Stimulated activated CD8-positive, alpha-beta memory T cell treated with anti-CD3 and anti-CD28 coated beads, Interleukin-2, amount 100 ng/mL, for 48 hours (primary cell): ENCODE results near the gene FAM81A.
"Not testable (repeated sequence)": the region's sequence is repeated elsewhere in the genome, so short reads cannot be mapped to it uniquely, and the experiment has no call there.

ENCODE experiments used
- DNase-seq, 2 donors: peaks; one replicate each; pipeline ENCODE4 v3.0.0-alpha.2; 2020; ENCODE audit warnings: low read depth in 2 of 2

Gene FAM81A

DNA sequence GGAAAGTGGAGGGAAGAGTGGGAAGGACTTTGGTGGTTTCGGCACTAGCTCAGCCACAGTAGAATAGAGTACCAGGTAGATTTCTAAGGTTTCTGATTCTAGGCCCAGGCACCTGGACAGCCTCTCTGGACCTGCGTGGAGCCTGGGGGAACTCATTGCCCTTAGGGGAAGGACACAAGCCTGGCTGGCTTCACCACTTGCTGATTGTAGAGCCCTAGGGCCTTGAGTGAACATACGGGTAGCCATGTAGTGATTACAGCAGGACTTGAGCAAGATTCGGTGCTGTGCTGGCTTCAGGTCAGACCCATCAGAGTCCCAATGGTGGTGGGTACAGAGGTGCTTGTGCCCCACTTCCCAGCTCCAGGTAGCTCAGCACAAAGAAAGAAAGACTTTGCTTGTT is 47.0 kb downstream of the FAM81A start:
- DNase-seq = no peak

DNA sequence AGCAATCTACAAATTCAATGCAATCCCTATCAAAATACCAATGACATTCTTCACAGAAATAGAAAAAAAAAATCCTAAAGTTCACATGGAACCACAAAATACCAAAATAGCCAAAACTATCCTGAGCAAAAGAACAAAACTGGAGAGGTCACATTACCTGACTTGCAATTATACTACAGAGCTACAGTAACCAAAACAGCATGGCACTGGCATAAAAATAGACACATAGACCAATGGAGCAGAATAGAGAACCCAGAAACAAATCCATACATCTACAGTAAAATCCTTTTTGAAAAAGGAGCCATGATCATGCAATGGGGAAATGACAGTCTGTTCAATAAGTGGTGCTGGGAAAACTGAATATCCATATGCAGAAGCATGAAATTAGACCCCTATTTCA is 51.5 kb downstream of the FAM81A start:
- not testable (repeated sequence) for DNase-seq

DNA sequence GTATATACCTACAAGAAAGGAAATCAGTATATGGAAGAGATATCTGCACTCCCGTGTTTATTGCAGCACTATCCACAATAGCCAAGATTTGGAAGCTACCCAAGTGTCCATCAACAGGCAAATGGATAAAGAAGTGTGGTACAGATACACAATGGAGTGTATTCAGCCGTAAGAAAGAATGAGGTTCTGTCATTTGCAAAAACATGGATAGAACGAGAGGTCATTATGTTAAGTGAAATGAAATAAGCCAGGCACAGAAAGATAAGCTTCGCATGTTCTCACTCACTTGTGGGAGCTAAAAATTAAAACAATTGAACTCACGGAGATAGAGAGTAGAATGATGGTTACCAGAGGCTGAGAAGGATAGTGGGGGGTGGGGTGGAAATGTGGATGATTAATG is 53.1 kb downstream of the FAM81A start:
- no peak for DNase-seq

DNA sequence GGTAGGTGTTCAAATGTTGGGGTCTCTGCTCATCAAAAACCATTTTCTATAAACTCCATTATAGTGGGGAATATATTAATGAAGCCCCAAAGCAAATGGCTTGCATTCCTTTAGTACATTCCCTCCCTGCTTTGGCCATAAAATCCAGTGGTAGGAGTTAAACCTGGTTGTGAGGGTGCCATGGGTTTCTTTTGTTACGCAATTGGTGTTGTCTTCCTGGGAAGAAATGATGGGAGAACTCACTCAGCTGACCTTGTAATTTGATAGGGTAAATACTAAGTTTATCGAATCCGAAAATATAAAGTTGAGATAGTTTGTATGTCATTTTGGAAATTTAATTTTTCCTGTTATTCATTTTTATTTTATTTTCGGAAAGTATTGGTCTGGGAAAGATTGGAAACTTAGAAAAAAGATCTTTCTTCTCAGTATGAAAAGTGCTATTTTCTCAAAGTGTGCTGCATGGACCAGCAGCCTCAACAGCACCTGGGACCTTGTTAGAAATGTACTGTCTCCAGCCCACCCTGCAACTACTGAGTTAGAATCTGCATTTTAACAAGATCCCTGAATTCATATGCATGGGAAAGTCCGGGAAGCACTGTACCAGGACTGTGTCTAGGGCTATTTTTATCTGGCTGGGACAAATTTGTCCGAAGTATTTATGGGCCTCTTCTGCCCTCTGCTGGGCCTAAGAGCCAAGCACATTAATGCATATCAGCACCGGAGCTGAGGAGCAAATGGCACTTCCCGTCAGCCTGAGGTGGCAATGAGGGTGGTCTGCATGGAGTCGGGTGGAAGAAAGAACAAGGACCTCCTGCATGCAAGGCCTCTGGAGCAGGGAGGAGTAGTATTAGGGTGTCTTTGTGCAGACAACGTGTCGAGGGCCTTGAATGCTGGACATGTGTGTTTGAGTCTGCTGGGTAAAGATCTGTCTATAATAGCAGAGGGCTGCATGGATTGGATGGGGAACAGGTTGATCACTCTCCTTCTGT is 54.7 kb downstream of the FAM81A start:
- DNase-seq = peak in 1 of 2 donors; percentile 7

DNA sequence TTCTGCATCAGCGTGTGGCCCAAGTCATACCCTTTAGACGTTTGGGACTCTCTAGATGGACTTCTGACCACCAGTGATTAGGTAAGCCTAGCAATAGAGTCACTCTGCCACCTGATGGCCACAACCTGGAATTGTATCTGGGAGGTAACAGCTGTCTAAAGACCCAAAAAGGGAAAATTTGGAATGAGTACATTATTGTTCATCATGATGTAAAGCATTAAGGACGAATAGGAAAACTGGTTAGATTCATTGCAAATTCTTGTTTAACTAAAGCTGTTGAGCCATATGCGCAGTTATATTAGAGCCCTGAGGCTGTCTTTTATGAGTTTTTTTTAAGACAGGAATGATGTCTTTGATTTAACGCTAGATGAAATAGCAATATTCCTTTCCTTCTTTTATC is 63.6 kb downstream of the FAM81A start:
- no peak for DNase-seq

DNA sequence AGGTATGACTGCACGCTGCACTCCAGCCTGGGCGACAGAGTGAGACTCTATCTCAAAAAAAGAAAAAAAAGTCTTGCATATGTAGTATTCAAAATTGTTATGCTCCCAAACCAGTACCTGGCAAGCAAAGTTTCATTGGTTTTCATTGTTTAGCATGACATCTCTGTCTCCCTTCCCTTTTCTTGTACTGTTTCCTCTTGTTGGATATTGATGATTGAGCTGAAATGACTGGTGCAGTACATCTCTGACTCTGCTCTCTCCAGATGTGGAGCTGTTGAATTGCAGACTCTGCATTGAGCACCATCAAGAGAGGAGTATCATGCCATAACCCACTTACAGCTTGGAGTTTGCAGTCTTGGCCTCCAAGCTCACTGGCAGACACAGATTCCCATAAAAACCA is 77.2 kb downstream of the FAM81A start:
- no peak for DNase-seq

DNA sequence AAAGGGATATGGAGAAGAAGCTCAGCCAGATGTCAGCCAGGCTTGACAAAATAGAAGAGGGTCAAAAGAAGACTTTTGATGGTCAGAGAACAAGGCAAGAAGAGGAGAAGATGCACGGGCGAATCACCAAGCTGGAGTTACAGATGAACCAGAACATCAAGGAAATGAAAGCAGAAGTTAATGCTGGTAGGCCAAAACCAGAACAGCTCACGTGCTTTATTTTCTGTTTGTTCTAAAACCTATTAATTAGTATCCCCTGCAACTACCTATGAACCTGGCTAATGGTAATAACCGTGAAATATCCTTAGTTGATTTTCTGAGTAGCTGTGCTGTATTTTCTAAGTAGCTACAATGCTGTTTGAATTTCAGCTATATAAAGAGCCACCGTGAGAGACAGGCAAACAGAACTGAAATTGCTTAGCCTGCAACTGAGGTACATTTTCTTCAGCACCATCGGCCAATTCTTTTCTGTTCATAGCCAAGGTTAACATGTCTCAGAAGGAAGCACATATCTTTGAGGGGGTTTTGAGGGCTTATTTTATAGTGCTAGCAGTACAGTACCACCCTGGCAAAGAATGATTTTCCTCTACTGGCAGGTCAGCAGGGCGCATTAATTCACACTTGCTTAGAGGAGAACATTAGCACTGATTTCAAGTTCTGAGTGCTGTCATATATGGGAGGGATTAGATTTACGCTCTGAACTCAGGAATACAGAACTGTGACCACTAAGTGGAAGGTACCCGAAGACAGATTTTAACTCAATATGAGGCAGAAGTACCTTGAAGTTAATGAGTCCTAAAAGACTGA is 78.9 kb downstream of the FAM81A start:
- no peak for DNase-seq

DNA sequence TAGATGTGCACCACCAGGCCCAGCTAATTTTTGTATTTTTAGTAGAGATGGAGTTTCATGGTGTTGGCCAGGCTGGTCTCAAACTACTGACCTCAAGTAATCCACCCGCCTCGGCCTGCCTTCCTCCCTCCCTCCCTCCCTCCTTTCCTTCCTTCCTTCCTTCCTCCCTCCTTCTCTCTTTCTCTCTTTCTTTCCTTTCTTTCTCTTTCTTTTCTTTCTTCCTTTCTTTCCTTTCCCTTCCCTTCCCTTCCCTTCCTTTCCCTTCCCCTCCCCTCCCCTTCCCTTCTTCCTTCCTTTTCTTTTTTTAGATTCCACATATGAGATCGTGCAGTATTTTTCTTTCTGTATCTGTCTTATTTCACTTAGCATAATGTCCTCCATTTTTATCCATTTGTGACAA is 81.3 kb downstream of the FAM81A start:
- DNase-seq = no peak

DNA sequence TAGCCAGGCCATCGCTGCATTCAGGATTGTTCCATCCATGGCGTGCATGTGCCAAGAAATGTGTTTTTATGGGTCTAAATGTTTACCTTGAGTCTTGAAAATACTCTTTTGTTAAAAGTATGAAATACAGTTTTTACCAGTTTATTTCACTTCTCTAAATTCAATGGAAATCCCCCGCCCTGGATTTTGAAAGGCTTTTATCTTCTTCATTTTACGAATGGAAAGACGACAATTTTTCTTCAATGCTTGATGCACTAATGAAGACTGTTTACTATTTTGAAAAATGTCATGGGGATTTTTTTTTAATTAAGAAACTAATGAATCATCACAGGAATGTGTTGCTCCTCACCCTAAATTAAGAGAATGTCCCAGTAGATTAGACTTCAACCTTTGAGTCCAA is 83.5 kb downstream of the FAM81A start:
- no peak for DNase-seq

DNA sequence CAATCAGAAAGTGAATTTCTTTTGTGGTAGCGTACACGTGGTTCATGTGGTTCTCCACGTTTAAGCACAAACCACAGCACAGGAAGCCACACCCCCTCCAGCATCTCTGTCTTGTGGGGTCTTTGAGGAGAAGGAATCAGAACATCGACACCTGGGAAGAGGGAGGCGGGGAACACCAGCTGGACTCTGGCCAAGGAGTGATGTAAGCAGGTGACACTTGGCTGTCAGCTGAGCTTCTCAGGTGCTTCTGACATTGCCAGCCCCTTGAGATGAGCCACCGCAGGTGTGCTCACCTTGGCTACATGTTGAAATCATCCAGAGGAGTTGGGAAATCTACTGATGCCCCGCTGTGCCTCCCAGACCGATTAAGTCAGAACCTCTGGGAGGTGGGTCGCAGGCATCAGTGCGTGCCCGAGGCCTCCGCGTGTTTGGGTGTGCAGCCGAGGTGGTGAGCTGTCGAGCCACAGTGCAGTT is 85.0 kb downstream of the FAM81A start:
- DNase-seq = no peak

DNA sequence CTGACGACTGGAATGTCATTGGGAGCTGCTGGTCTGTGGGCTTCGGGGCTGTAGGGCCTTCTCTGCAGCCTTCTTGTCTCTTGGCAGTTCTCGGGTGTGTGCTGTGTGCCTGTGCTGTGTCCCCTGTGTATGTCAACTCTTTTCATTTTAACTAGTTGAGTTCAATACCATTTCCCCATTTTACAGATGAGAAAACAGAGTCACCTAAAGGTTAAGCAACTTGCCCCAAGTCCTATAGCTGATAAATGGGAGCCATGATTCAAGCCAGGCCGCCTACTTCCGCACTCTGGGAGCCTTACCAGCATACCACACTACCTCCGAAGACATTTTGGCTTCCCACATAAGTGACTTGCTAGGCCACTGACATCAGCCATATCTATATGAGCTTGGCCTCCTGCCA is 85.7 kb downstream of the FAM81A start:
- DNase-seq = no peak

DNA sequence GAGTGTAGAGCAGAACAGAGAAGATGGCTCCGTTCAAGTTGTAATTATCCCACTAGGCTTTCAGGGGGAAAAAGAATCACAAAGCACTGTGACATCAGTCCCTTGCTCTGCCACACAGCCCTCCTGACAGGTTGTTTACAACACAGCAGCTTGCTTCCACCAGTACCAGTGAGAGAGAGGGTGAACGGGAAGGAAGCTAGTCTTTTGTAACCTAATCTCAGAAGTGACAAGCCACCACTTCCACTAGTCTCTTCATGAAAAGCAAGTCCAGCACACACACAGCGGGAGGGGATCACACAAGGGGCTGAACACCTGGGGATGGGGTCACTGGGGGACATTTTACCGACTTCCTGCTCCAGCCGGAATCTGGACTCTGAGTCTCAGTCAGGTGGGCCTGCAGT is 86.3 kb downstream of the FAM81A start:
- no peak for DNase-seq

DNA sequence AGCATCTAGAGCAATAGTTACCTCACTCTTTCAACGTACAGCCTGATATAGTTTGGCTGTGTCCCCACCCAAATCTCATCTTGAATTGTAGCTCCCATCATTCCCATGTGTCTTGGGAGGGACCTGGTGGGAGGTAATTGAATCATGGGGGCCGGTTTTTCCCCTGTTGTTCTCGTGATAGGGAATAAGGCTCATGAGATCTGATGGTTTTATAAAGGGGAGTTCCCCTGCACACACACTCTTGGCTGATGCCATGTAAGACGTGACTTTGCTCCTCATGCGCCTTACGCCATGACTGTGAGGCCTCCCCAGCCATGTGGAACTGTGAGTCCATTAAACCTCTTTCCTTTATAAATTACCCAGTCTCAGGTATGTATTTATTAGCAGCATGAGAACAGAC is 88.5 kb downstream of the FAM81A start:
- DNase-seq = not testable (repeated sequence)

DNA sequence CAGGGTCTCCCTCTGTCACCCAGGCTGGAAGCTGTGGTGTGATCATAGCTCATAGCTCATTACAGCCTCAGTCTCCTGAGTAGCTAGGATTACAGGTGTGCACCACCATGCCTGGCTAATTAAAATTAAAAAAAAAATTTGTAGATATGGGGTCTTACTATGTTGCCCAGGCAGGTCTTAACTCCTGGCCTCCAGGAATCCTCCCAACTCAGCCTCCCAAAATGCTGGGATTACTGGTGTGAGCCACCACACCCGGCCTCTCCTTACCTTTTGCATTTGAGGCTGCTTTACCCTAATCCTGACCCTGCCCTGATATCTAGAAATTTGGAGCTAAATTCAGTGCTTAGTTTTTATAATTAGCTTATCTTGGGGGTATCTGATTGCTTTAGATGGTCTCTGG is 90.4 kb downstream of the FAM81A start:
- DNase-seq = no peak

DNA sequence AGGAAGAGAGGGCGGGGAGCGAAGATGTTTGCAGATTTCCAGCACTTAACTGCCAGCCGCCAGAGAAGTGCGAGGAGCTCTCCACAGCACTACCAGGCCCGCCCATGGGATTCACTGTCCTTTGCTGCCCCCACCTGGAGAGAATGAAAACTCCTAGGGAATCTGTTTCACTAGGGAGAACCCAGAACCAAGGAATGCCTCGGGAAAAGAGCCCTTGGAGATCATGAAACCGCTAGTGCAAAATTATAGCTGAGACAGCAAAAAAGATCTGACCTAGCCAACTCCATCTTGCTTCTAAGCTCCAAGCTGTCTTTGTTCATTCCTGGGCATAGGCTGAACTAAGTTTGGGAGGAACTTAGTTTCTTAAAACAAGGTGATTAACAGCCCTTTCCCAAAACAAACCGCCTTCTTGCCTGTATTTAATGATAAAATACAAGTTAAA is 91.0 kb downstream of the FAM81A start:
- DNase-seq = peak; percentile 44 to 53

DNA sequence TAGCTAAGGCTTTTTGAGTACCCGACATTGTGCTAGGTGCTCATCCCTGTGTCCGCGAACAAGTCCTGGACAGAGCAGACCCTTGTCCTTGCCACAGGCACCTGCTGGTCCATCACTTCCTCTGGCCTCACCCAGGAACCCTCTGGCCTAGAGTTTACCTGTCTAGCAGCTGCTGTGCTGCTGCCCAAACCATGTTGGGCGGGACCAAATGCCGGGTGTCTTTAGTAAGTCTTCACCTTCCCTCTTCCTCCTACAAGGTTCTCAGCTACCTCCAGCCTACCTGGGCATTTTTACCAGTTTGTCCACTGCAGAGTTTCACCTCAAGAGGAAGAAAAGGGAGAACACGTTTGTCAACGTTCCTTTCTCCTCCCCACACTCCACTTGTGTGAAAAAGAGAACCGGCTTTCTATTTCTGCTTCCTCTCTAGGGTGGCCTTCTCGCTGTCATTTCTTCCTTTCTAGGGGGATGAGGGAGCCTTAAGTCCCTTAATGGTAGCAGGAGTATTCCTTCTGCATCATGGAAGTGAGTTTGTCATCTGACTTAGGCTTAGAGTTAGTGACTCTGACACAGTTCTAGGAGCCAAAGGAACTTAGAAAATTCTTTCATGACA is 93.2 kb downstream of the FAM81A start:
- DNase-seq = no peak

DNA sequence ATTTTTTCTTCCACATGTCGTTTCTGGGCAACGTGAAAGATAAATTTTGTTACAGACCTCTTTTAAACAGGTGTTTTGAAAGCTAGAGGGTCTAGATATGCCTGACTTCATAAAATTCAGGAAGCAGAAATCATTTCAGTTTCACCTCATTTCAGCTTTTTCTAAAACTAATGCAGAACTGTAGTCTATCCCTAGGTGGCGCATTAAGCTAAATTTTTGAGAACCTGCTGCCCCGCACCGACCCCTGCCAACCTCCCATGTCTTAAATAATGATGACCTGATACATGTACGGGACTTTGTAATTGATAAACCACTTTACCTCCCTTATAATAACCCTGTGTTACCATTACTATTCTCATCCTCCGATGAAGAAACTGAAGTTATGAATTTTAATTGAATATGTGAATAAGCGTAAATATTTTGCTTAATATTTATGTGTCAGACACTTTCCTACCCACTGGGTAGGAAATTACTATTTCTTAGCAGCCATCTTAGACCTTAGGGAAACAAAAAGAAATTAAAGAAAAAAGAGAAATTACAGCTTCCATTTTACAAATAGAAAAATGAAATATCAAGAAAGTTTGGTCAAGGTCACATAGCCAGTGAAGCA is 94.9 kb downstream of the FAM81A start:
- no peak for DNase-seq

DNA sequence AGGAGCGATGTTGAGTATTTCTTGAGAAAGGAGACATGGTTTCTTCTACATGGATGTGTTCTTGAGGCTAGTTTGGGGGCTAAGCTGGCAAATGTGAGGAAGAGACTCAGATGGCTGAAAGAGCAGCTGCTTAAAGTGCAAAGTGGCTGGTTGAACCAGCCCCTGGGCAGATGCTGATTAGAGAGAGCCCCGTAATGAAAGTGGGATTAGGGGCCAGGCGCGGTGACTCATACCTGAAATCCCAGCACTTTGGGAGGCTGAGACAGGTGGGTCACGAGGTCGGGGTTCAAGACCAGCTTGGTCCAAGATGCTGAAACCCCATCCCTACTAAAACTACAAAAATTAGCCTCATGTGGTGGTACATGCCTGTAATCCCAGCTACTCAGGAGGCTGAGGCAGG is 98.6 kb downstream of the FAM81A start:
- no peak for DNase-seq

DNA sequence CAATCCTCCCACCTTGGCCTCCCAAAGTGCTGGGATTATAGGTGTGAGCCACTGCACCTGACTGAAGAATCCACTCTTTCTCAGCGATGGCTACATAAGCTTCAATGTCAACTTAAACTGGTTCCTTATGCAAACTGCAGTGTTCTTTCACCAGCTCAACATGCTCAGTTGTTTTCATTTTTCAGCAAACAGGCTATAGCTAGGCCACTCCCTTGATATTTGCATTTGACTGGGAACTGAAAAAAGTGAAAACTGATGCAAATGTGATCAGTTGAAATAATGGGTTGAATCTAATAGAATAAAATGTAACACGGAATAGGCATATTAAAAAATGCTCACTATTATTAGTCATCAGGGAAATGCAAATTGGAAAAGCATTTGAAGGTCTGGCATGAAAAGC is 99.4 kb downstream of the FAM81A start:
- DNase-seq = no peak

DNA sequence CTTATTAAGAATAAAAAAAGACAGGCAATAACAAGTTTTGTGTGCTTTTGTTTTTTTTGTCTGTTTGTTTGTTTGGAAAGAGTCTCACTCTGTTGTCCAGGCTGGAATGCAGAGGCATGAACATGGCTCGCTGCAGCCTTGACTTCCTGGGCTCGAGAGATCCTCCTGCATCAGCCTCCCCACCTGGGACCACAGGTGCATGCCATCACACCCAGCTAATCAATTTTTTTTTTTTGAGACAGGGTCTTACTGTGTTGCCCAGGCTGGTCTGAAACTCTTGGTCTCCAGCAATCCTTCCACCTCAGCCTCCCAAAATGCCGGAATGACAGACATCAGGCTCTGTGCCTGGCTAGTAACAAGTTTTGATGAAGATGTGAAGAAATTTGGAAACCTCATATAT is 100.5 kb downstream of the FAM81A start:
- no peak for DNase-seq

DNA sequence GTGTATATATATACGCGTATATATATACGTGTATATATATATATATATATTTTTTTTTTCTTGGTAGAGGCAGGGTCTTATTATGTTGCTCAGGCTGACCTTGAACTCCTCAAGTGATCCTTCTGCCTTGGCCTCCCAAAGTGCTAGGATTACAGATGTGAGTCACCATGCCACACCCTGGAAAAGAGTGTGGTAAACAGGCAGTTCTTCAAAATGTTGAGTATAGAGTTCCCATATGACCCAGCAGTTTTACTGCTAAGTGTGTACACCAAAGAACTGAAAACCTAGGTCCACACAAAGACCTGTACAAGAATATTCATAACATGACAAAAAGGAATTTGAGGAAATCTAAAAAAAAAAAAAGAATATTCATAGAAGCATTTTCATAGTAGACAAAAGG is 101.8 kb downstream of the FAM81A start:
- DNase-seq = no peak

DNA sequence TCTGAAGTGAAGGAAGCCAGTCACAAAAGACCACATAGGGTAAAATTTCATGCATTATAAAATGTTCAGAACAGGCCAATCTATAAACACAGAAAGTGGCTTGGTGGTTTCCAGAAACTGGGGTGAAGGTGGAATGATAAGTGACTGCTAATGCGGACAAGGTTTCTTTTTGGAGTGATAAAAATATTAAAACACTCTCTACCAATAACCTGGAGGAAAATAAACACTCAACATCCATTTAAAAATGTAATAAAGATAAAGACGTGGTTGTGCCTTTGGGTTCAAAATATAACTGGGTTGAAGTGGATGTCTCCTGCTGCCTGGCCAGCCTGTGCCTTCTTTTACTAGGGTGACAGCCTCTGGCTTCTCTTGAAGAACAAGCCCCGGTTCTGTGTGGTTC is 102.7 kb downstream of the FAM81A start:
- no peak for DNase-seq
